IMR-90 (cell line): ENCODE results near the gene DGKH.

Experiments used
- BHLHE40 ChIP-seq: fragments of 150-350 bp; IDR thresholded peaks from 2 replicates; pipeline ENCODE4 v1.6.1; 2016; ENCODE audit warnings: mild to moderate bottlenecking, low read depth, low read length
- CEBPB ChIP-seq: IDR thresholded peaks from 2 replicates; pipeline ENCODE4 v1.6.1; 2012; ENCODE audit warnings: low read depth, low read length, improper control_type of control experiment
- CHD1 ChIP-seq: IDR thresholded peaks from 2 replicates; pipeline ENCODE4 v1.6.1; 2012; ENCODE audit warnings: low read depth, low read length, improper control_type of control experiment
- CTCF ChIP-seq: conservative IDR thresholded peaks from 2 replicates; pipeline ENCODE4 v1.5.1; 2012; ENCODE audit warnings: mild to moderate bottlenecking, low read depth, low read length, improper control_type of control experiment
- FOS ChIP-seq: fragments of 150-350 bp; IDR thresholded peaks from 2 replicates; pipeline ENCODE4 v1.6.1; 2016; ENCODE audit warnings: low read depth, low read length
- MAZ ChIP-seq: IDR thresholded peaks from 2 replicates; pipeline ENCODE4 v1.6.1; 2012; ENCODE audit warnings: low read depth, mild to moderate bottlenecking, low read length, improper control_type of control experiment, moderate library complexity, borderline replicate concordance
- MXI1 ChIP-seq: IDR thresholded peaks from 2 replicates; pipeline ENCODE4 v1.6.1; 2012; ENCODE audit warnings: low read depth, mild to moderate bottlenecking, low read length, moderate library complexity, borderline replicate concordance
- NFE2L2 ChIP-seq: fragments of 150-350 bp; IDR thresholded peaks from 2 replicates; pipeline ENCODE4 v1.6.1; 2016; ENCODE audit warnings: low read depth, mild to moderate bottlenecking, low read length
- POLR2A ChIP-seq: IDR thresholded peaks from 2 replicates; pipeline ENCODE4 v1.6.1; 2012; ENCODE audit warnings: mild to moderate bottlenecking, low read depth, low read length
- RAD21 ChIP-seq: IDR thresholded peaks from 2 replicates; pipeline ENCODE4 v1.6.1; 2012; ENCODE audit warnings: low read length, improper control_type of control experiment
- RFX5 ChIP-seq: IDR thresholded peaks from 2 replicates; pipeline ENCODE4 v1.8.0; 2012; ENCODE audit warnings: low read depth, mild to moderate bottlenecking, low read length, moderate library complexity
- SMC3 ChIP-seq: fragments of 150-350 bp; IDR thresholded peaks from 2 replicates; pipeline ENCODE4 v1.6.1; 2016; ENCODE audit warnings: low read depth, mild to moderate bottlenecking, antibody characterized with exemption, low read length, moderate library complexity

GRCh38 chr13:42136518-42136917 lies 88.1 kb downstream of the DGKH start:
- no peak for TF ChIP-seq CTCF
- TF ChIP-seq POLR2A, result no peak
- no peak for TF ChIP-seq CHD1
- no peak for TF ChIP-seq CEBPB
- TF ChIP-seq MXI1, result no peak
- no peak for TF ChIP-seq SMC3
- TF ChIP-seq RFX5, result no peak
- no peak for TF ChIP-seq FOS
- no peak for TF ChIP-seq BHLHE40
- no peak for TF ChIP-seq MAZ
- TF ChIP-seq NFE2L2, result no peak
- no peak for TF ChIP-seq RAD21
